ENCODE data around the gene FTO. TPM values are rescaled to one million over a fixed set of nuclear protein-coding genes. Genes with fewer than 3 reads are reported as not detected.

The FTO gene
- total RNA-seq, 1 experiment from 2014 or later, result 78.3 TPM

DNA sequence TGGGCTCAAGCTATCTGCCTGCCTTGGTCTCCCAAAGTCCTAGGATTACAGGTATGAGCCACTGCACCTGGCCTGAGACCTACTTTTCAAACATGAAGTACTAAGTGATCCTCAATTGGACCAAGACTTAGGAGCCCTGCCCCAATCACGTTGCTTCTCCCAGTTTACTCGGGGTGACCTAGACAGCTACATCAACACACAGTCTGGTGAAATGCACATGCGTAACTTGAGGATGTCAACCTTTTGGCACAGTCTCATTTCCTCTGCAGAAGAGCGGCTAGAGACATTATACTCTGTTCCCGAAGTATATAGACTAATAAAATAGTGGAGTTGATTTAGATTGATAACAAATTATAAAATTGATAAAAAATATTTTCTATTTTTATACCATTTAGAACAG, 17.1 kb downstream of the FTO start:
- Histone ChIP-seq H3K4me3 (ENCODE audit: low read depth, low read length) (no peak overlapping the region), H3K9me3 (no peaks in the 10 kb centered on the region), H3K27me3 (replicated peaks; ENCODE audit: control insufficient read depth, insufficient read depth, low read length) (no peaks in the 10 kb centered on the region), H3K36me3 (ENCODE audit: control insufficient read depth, insufficient read depth, low read length) (no peaks in the 10 kb centered on the region), H3K4me1 (peaks cover 11% of the 10 kb centered on the region)
- H3K4me1 Mint-ChIP-seq (ENCODE audit: low read depth, unreplicated experiment), result peaks cover 25% of the 10 kb centered on the region
- no TSS peak for BruUV-seq (replicated peaks)
- intact Hi-C loops (cut with micrococcal nuclease; ENCODE audit: unreplicated experiment), result no loop called here
- DNase-seq, result no peak
- no peaks in the 10 kb centered on the region for H3K9me3 Mint-ChIP-seq (ENCODE audit: unreplicated experiment)
- H3K4me3 Mint-ChIP-seq (ENCODE audit: unreplicated experiment), result no peak overlapping the region
- no peak overlapping the region for H3K27ac Mint-ChIP-seq (ENCODE audit: unreplicated experiment)
- TF ChIP-seq, protein P1, sequence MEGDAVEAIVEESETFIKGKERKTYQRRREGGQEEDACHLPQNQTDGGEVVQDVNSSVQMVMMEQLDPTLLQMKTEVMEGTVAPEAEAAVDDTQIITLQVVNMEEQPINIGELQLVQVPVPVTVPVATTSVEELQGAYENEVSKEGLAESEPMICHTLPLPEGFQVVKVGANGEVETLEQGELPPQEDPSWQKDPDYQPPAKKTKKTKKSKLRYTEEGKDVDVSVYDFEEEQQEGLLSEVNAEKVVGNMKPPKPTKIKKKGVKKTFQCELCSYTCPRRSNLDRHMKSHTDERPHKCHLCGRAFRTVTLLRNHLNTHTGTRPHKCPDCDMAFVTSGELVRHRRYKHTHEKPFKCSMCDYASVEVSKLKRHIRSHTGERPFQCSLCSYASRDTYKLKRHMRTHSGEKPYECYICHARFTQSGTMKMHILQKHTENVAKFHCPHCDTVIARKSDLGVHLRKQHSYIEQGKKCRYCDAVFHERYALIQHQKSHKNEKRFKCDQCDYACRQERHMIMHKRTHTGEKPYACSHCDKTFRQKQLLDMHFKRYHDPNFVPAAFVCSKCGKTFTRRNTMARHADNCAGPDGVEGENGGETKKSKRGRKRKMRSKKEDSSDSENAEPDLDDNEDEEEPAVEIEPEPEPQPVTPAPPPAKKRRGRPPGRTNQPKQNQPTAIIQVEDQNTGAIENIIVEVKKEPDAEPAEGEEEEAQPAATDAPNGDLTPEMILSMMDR (IDR thresholded peaks at IDR 0.05; ENCODE audit: insufficient read depth in 1 of 2, low read depth in 1 of 2, low read length in 1 of 2, severe bottlenecking in 1 of 2, unreplicated experiment in 1 of 2), result no peak
- ChIA-PET CTCF (no interaction called here), POLR2A (no interaction called here)
- no peaks in the 10 kb centered on the region for H3K36me3 Mint-ChIP-seq (ENCODE audit: insufficient read depth, unreplicated experiment)
- no peaks in the 10 kb centered on the region for H3K27me3 Mint-ChIP-seq (ENCODE audit: insufficient read depth, unreplicated experiment)

DNA sequence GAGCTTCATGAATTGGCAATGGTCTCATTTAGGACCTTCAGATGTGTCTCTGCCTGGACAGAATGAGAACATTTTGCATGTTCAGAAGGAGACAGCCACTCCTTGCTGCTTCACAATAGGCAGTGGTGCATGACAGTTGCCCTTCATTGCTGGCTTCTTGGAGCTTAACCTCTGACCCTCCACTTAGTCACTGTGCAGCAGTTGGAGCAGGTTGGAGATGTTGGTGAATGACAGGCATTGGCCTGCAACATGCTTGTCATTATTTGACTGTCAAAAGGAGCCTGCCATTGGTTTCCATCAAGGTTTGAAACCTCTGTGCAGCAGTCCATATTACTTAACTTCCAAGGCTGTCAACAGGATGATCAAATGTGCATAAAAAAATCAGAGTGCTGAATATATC, 22.7 kb downstream of the FTO start:
- H3K9me3 Mint-ChIP-seq (ENCODE audit: unreplicated experiment), result no peaks in the 10 kb centered on the region
- TF ChIP-seq, protein P1 (IDR thresholded peaks at IDR 0.05; ENCODE audit: insufficient read depth in 1 of 2, low read depth in 1 of 2, low read length in 1 of 2, severe bottlenecking in 1 of 2, unreplicated experiment in 1 of 2), result no peak
- Histone ChIP-seq H3K27me3 (replicated peaks; ENCODE audit: control insufficient read depth, insufficient read depth, low read length) (no peaks in the 10 kb centered on the region), H3K36me3 (ENCODE audit: control insufficient read depth, insufficient read depth, low read length) (no peaks in the 10 kb centered on the region), H3K4me3 (ENCODE audit: low read depth, low read length) (no peak overlapping the region), H3K4me1 (peaks cover 29% of the 10 kb centered on the region), H3K9me3 (no peaks in the 10 kb centered on the region)
- peak; percentile 56 to 66 for DNase-seq
- peaks cover 6% of the 10 kb centered on the region for H3K36me3 Mint-ChIP-seq (ENCODE audit: insufficient read depth, unreplicated experiment)
- intact Hi-C loops (cut with micrococcal nuclease; ENCODE audit: unreplicated experiment), result no loop called here
- no peaks in the 10 kb centered on the region for H3K27me3 Mint-ChIP-seq (ENCODE audit: insufficient read depth, unreplicated experiment)
- no TSS peak for BruUV-seq (replicated peaks)
- H3K27ac Mint-ChIP-seq (ENCODE audit: unreplicated experiment), result peak overlapping the region; percentile 56
- CTCF ChIA-PET, result interaction anchor here (0.5 to 0.6 kb wide), 3 partner anchors 18 to 686 kb away, joined by 3 to 5 read pairs (median 4); no protein-coding TSS in a partner anchor
- no peak overlapping the region for H3K4me3 Mint-ChIP-seq (ENCODE audit: unreplicated experiment)
- peaks cover 49% of the 10 kb centered on the region for H3K4me1 Mint-ChIP-seq (ENCODE audit: low read depth, unreplicated experiment)
- POLR2A ChIA-PET, result interaction anchor here (1.1 kb wide), 1 partner anchor 23 kb away, joined by 5 read pairs; the partner anchor contains the start of genes FTO and RPGRIP1L

DNA sequence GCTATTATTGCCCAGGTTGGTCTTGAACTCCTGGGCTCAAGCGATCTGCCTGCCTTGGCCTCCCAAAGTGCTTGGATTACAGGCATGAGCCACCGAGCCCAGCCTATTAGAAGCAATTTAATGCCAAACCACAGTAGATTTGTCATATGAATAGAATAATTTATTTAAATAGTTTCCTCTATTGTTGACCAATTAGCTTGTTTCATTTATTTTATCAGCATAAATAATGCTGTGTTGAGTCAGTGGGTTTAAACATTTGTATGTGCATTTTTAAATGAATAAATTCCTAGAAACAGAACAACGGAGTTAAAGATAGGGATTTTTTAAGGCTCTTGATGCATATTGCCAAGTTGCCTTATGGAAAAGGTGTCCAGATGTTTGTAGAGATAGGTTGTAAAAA, 26.7 kb downstream of the FTO start:
- no peaks in the 10 kb centered on the region for H3K36me3 ChIP-seq (ENCODE audit: control insufficient read depth, insufficient read depth, low read length)
- no peaks in the 10 kb centered on the region for H3K9me3 ChIP-seq
- DNase-seq, result no peak
- H3K27me3 Mint-ChIP-seq (ENCODE audit: insufficient read depth, unreplicated experiment), result no peaks in the 10 kb centered on the region
- H3K4me3 Mint-ChIP-seq (ENCODE audit: unreplicated experiment), result no peak overlapping the region
- POLR2A ChIA-PET, result no interaction called here
- TF ChIP-seq, protein P1 (IDR thresholded peaks at IDR 0.05; ENCODE audit: insufficient read depth in 1 of 2, low read depth in 1 of 2, low read length in 1 of 2, severe bottlenecking in 1 of 2, unreplicated experiment in 1 of 2), result no peak
- H3K4me3 ChIP-seq (ENCODE audit: low read depth, low read length), result no peak overlapping the region
- peaks cover 48% of the 10 kb centered on the region for H3K4me1 Mint-ChIP-seq (ENCODE audit: low read depth, unreplicated experiment)
- peaks cover 13% of the 10 kb centered on the region for H3K36me3 Mint-ChIP-seq (ENCODE audit: insufficient read depth, unreplicated experiment)
- H3K4me1 ChIP-seq, result peaks cover 58% of the 10 kb centered on the region
- CTCF ChIA-PET, result no interaction called here
- no peaks in the 10 kb centered on the region for H3K9me3 Mint-ChIP-seq (ENCODE audit: unreplicated experiment)
- BruUV-seq (replicated peaks), result no TSS peak
- H3K27me3 ChIP-seq (replicated peaks; ENCODE audit: control insufficient read depth, insufficient read depth, low read length), result no peaks in the 10 kb centered on the region
- intact Hi-C loops (cut with micrococcal nuclease; ENCODE audit: unreplicated experiment), result no loop called here
- H3K27ac Mint-ChIP-seq (ENCODE audit: unreplicated experiment), result no peak overlapping the region
